Stimulated activated effector memory CD8-positive, alpha-beta T cell treated with anti-CD3 and anti-CD28 coated beads, Interleukin-12 subunit alpha, Interleukin-12 subunit beta, amount 100 ng/mL, for 72 hours (primary cell): ENCODE measurements around the gene BAG3.

ENCODE experiments used
- ATAC-seq: fragments of 150-1000 bp; cut with Tn5 transposase; 2 replicates; pipeline ENCODE4 v1.10.0; 2021
- DNase-seq, 2 donors: peaks; one replicate each; pipeline ENCODE4 v3.0.0; 2021 to 2022; ENCODE audit warnings: low spot score in 2 of 2
- H3K27ac Mint-ChIP-seq: one replicate; pipeline ENCODE4 v1.8.0; 2022; ENCODE audit warnings: mild to moderate bottlenecking, mixed read lengths
- H3K36me3 Mint-ChIP-seq: one replicate; pipeline ENCODE4 v1.8.0; 2022; ENCODE audit warnings: mild to moderate bottlenecking, mixed read lengths
- H3K4me1 Mint-ChIP-seq: one replicate; pipeline ENCODE4 v1.8.0; 2022; ENCODE audit warnings: mixed read lengths
- H3K4me3 Mint-ChIP-seq: one replicate; pipeline ENCODE4 v1.8.0; 2022; ENCODE audit warnings: mild to moderate bottlenecking, mixed read lengths
- H3K9me3 Mint-ChIP-seq: one replicate; pipeline ENCODE4 v1.8.0; 2022; ENCODE audit warnings: mixed read lengths

The BAG3 gene

GRCh38 chr10:119714484-119714816 lies 63.3 kb downstream of the BAG3 start:
- Mint-ChIP-seq H3K27ac (no peak overlapping the region), H3K4me3 (no peak overlapping the region), H3K36me3 (no peaks in the 10 kb centered on the region), H3K9me3 (peaks cover 10% of the 10 kb centered on the region), H3K4me1 (peaks cover 26% of the 10 kb centered on the region)
- DNase-seq (no peak), ATAC-seq (no peak)

GRCh38 chr10:119715628-119716505 lies 64.7 kb downstream of the BAG3 start:
- DNase-seq, result no peak
- no peak overlapping the region for H3K27ac Mint-ChIP-seq
- ATAC-seq, result no peak
- H3K9me3 Mint-ChIP-seq, result peaks cover 5% of the 10 kb centered on the region
- H3K36me3 Mint-ChIP-seq, result no peaks in the 10 kb centered on the region
- H3K4me3 Mint-ChIP-seq, result no peak overlapping the region
- H3K4me1 Mint-ChIP-seq, result peaks cover 13% of the 10 kb centered on the region

- peak overlapping the region; percentile 2 for H3K27ac Mint-ChIP-seq
- no peak overlapping the region for H3K4me3 Mint-ChIP-seq
- peaks cover 6% of the 10 kb centered on the region for H3K36me3 Mint-ChIP-seq
- peaks cover 30% of the 10 kb centered on the region for H3K4me1 Mint-ChIP-seq
- DNase-seq (no peak), ATAC-seq (no peak)
- H3K9me3 Mint-ChIP-seq, result no peaks in the 10 kb centered on the region
Observed at GRCh38 chr10:119723161-119723560, 72.0 kb downstream of the BAG3 start.

DNA sequence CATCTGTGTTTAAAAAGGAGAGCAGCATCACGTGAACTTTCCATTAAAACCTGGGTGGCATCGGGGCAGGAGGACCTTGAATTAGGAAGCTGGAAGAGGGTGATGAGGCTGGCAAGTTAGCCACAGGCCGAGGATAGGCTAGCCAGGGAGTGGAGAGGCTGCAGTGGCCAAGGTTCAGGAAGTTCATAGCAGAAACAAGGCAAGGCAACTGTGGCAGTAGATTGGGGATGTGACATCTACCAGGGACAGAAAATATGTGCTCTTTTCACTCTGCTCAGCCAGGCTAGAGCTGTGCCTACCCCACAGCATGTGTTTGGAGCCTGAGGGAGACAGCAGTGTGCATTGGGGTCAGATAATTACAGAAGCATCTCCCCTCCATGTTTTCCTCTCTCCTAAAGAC lies 72.4 kb downstream of the BAG3 start:
- Mint-ChIP-seq H3K27ac (peak overlapping the region; percentile 2), H3K4me1 (peaks cover 34% of the 10 kb centered on the region), H3K4me3 (no peak overlapping the region), H3K36me3 (peaks cover 6% of the 10 kb centered on the region), H3K9me3 (no peaks in the 10 kb centered on the region)
- no peak for DNase-seq
- no peak for ATAC-seq

GRCh38 chr10:119724593-119725516 lies 73.7 kb downstream of the BAG3 start:
- Mint-ChIP-seq H3K4me3 (peak overlapping the region; percentile 79), H3K27ac (peak overlapping the region; percentile 85), H3K9me3 (no peaks in the 10 kb centered on the region), H3K36me3 (peaks cover 13% of the 10 kb centered on the region), H3K4me1 (peaks cover 38% of the 10 kb centered on the region)
- no peak for ATAC-seq
- DNase-seq, result no peak

DNA sequence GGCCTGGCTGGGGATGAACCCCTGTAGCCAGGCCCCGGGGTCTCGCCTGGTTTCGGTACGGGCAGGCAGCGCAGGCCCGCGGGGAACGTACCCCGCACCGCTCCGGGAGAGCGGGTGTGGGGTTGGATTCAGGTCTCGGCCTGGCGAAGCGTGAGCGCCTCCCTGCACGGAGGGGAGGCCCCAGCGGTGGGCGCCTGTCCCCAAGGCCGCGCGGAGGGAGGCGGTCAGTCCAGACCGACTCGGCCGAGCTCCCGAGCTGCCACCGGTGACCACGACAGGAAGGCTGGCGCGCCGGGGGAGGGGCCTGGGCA lies 74.3 kb downstream of the BAG3 start:
- Mint-ChIP-seq H3K9me3 (no peaks in the 10 kb centered on the region), H3K36me3 (peaks cover 17% of the 10 kb centered on the region), H3K27ac (peak overlapping the region; percentile 85), H3K4me3 (peak overlapping the region; percentile 79), H3K4me1 (peaks cover 38% of the 10 kb centered on the region)
- DNase-seq, result no peak
- ATAC-seq, result no peak

- peaks cover 38% of the 10 kb centered on the region for H3K4me1 Mint-ChIP-seq
- ATAC-seq (peak; percentile 94), DNase-seq (peak; percentile 95 to 99)
- peaks cover 22% of the 10 kb centered on the region for H3K36me3 Mint-ChIP-seq
- H3K27ac Mint-ChIP-seq, result peak within 1 kb of the TSS; percentile 85
- H3K9me3 Mint-ChIP-seq, result no peaks in the 10 kb centered on the region
- H3K4me3 Mint-ChIP-seq, result peak within 1 kb of the TSS; percentile 79
Observed at GRCh38 chr10:119725828-119726675, 74.9 kb downstream of the BAG3 start, which contains the start of gene INPP5F. INPP5F (plus strand) TSS chr10:119726050; CDS start chr10:119726263, 213 bp downstream.

DNA sequence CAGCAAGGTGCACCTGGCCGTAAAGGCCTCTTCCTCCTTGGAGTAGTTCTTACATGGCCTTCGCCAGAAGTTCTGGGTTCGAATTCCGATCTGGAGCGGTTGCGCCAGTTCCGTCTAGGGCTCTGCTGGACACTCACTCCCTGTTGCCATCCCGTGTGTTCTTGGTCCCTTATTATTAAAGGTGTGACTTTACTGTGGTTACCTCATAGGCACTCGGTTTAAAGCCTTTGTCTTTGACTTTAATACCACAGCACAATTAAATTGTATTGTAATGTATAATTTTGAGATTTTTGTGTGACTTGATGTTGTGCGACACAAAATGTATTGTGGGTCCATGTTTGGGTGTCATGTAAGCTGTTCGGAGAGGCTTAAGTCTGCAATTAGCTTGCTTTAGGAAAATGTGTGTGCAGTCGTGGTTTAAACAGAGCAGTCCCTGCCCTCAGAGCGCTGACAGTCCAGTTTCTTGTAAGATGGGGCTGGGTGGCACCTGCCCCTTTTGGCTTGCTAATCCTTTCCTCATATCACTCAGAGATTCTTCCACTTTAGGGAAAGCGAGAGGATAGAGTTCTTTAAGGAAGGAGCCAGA lies 75.6 kb downstream of the BAG3 start:
- DNase-seq (no peak), ATAC-seq (no peak)
- peaks cover 28% of the 10 kb centered on the region for H3K36me3 Mint-ChIP-seq
- peak overlapping the region; percentile 79 for H3K4me3 Mint-ChIP-seq
- H3K9me3 Mint-ChIP-seq, result no peaks in the 10 kb centered on the region
- peaks cover 38% of the 10 kb centered on the region for H3K4me1 Mint-ChIP-seq
- H3K27ac Mint-ChIP-seq, result peak overlapping the region; percentile 71
